SK-N-SH (cell line): Measurements from ENCODE around the gene NPIPB12. TPM values are rescaled to one million over a fixed set of nuclear protein-coding genes. Genes with fewer than 3 reads are reported as not detected.
"Not testable (repeated sequence)": the region's sequence is repeated elsewhere in the genome, so short reads cannot be mapped to it uniquely, and the experiment has no call there.

ENCODE experiments used
- CTCF ChIA-PET: fragments of 300-600, 350-600 bp; formaldehyde crosslinking; extraction: SDS; loops from one replicate; lab custom pipeline; 2021; lab: Yijun Ruan, JAX
- POLR2A ChIA-PET: fragments of 350-600 bp; sonication (Branson Sonifier 250); formaldehyde crosslinking; extraction: SDS; loops from one replicate; lab custom pipeline; 2020; ENCODE audit warnings: antibody characterized with exemption, inconsistent platforms; lab: Yijun Ruan, JAX
- DNase-seq: peaks from one replicate; pipeline ENCODE4 v3.0.0; 2012
- H2AFZ ChIP-seq: fragments of 200-600 bp; sonication (generic); 2 replicates; pipeline ENCODE4 v1.8.1; 2016; ENCODE audit warnings: antibody characterized with exemption, mild to moderate bottlenecking, low read depth
- H3F3A ChIP-seq: fragments of 200-600 bp; sonication (generic); replicated peaks from 2 replicates; pipeline ENCODE3; 2016; ENCODE audit warnings: antibody characterized with exemption, mild to moderate bottlenecking; ENCODE audit not compliant: insufficient read depth
- H3K27ac ChIP-seq, 2 experiments: fragments of 200-500 bp in 1 of 2; fragments of 200-600 bp in 1 of 2; sonication (Bioruptor generic) in 1 of 2; sonication (generic), shearing (Covaris generic) in 1 of 2; 2 replicates each; pipeline versions ENCODE4 v1.5.1 to v1.6.1; 2014 to 2016; ENCODE audit warnings: low read depth in 2 of 2, inconsistent platforms in 1 of 2, low read length in 1 of 2, mild to moderate bottlenecking in 1 of 2, mixed read lengths in 1 of 2
- H3K27me3 ChIP-seq: fragments of 200-600 bp; sonication (generic), shearing (Covaris generic); 2 replicates; pipeline ENCODE4 v1.6.1; 2016; ENCODE audit warnings: mixed run types; ENCODE audit not compliant: insufficient read depth
- H3K36me3 ChIP-seq, 2 experiments: fragments of 200-500 bp in 1 of 2; fragments of 200-600 bp in 1 of 2; sonication (Bioruptor generic) in 1 of 2; sonication (generic) in 1 of 2; replicated peaks in 1 of 2; 2 replicates each; pipeline versions ENCODE3 to v1.5.1; 2014 to 2016; ENCODE audit warnings: low read length in 1 of 2, mild to moderate bottlenecking in 1 of 2; ENCODE audit not compliant: insufficient read depth in 2 of 2, control insufficient read depth in 1 of 2
- H3K4me1 ChIP-seq, 2 experiments: fragments of 200-500 bp in 1 of 2; fragments of 200-600 bp in 1 of 2; sonication (Bioruptor generic) in 1 of 2; sonication (generic), shearing (Covaris generic) in 1 of 2; 2 replicates each; pipeline versions ENCODE4 v1.5.1 to v1.6.1; 2014 to 2016; ENCODE audit warnings: low read depth in 1 of 2, low read length in 1 of 2, mixed run types in 1 of 2; ENCODE audit not compliant: insufficient read depth in 2 of 2, control insufficient read depth in 1 of 2
- H3K4me2 ChIP-seq: fragments of 200-600 bp; sonication (generic), shearing (Covaris generic); 2 replicates; pipeline ENCODE4 v1.6.1; 2017; ENCODE audit warnings: mixed run types
- H3K4me3 ChIP-seq, 2 experiments: fragments of 200-500 bp in 1 of 2; fragments of 200-600 bp in 1 of 2; sonication (Bioruptor generic) in 1 of 2; sonication (generic), shearing (Covaris generic) in 1 of 2; 2 replicates each; pipeline versions ENCODE4 v1.5.1 to v1.8.1; 2014 to 2016; ENCODE audit warnings: low read depth in 2 of 2, inconsistent platforms in 1 of 2, low read length in 1 of 2, mild to moderate bottlenecking in 1 of 2, mixed read lengths in 1 of 2, moderate library complexity in 1 of 2
- H3K79me2 ChIP-seq: fragments of 200-600 bp; sonication (generic); 2 replicates; pipeline ENCODE4 v1.8.1; 2017; ENCODE audit warnings: mild to moderate bottlenecking; ENCODE audit not compliant: insufficient read depth
- H3K9ac ChIP-seq: fragments of 200-600 bp; sonication (generic); 2 replicates; pipeline ENCODE4 v1.6.1; 2017; ENCODE audit warnings: mixed run types
- H3K9me2 ChIP-seq: fragments of 200-600 bp; sonication (generic); 2 replicates; pipeline ENCODE4 v1.6.1; 2017; ENCODE audit warnings: mixed run types
- H3K9me3 ChIP-seq: fragments of 200-600 bp; sonication (generic); 2 replicates; pipeline ENCODE4 v1.6.1; 2017; ENCODE audit warnings: mixed run types, mild to moderate bottlenecking, moderate library complexity
- H4K20me1 ChIP-seq: fragments of 200-600 bp; sonication (generic); 2 replicates; pipeline ENCODE4 v1.6.1; 2017; ENCODE audit warnings: mild to moderate bottlenecking, mixed run types; ENCODE audit not compliant: insufficient read depth
- WGBS: methylation state at CpG from one replicate; pipeline ENCODE4 v1.1.6; 2017; ENCODE audit warnings: low lambda C conversion rate; 5-methylcytosine and 5-hydroxymethylcytosine counted together
- polyA plus RNA-seq, 3 experiments: library from polyadenylated mRNA; depleted of rRNA; stranded (reverse); fragments of >200 nt; gene quantifications; 2 replicates each; pipeline ENCODE4 v1.2.3, GENCODE V29; 2012

Gene NPIPB12
- polyA plus RNA-seq, 1 of the 3 experiments (the other 2 are of a cell fraction) = 22.5 TPM

DNA sequence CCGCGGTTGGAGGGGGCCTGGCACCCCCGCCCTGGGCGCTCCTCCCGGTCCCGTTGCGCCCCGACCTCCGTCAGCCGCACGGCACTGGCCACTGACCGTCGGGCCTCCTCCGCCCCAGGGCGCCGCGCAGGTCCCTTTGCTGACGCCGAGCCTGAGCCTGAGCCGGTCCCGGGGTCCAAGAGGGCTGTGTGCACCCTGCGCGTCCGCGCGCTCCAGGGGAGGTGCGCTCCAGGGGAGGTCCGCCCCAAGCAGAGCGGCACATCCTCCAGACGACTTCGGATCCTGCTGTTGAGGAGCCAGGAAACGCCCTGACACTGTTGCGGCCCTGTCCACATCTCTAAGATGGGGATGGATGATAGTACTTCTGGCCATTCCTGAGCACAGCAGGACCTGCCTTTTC lies 39.3 kb downstream of the NPIPB12 start:
- H2AFZ ChIP-seq, DNase-seq, H3K36me3 ChIP-seq, H3K4me3 ChIP-seq, H3K27ac ChIP-seq, H3K79me2 ChIP-seq, CTCF ChIA-PET, H3K9me2 ChIP-seq, H3F3A ChIP-seq, H3K9me3 ChIP-seq, H3K9ac ChIP-seq, H3K4me2 ChIP-seq, POLR2A ChIA-PET, H3K27me3 ChIP-seq, H4K20me1 ChIP-seq, H3K4me1 ChIP-seq: not testable (repeated sequence)
- WGBS = no CpG with 5 or more reads among the region's 33 CpGs

DNA sequence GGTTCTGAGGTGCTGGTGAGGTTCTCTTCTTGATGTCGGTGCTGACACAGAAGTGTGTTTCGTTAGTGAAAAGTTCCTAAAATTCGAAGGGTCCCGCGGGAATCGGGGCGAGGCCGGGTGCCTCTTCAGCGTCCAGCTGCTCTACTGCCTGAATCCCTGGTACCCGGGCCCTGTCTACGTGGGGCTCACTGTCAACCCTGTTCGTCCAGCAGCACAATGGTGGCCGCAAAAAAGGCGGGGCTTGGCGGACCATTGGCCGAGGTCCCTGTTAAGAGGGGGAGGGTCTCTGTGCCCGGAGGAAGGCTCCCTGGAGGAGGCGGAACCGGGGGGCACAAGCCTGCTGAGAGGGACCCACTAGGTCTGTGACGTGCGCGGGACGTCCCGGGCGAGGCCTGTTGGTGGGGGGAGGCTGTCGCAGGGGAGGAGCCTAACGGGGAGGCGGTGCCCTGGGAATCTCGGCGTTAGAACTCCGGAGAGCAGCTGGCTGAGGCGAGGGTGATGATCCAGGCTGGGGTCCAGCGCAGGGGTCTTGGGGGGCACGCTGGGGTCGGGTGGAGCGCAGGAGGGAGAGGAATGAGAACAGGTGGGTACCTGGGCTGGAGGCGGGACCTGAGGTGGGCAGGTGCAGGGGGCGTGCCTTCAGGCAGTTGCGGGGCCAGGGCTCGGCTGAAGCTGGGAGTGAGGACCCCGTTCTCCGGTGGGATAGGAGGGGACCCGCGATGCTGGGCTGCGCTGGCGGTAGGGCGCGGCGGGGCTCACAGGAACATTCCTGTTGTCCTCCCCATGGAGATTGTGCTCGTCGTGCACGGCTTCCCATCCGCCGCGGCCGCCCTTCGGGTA lies 40.0 kb downstream of the NPIPB12 start:
- H3F3A ChIP-seq, H4K20me1 ChIP-seq, H3K9me2 ChIP-seq, H3K4me2 ChIP-seq, DNase-seq, H3K9me3 ChIP-seq, H3K27me3 ChIP-seq, H3K36me3 ChIP-seq, H3K9ac ChIP-seq, H3K4me1 ChIP-seq, POLR2A ChIA-PET, H2AFZ ChIP-seq, CTCF ChIA-PET, H3K79me2 ChIP-seq, H3K4me3 ChIP-seq, H3K27ac ChIP-seq: not testable (repeated sequence)
- WGBS = no CpG with 5 or more reads among the region's 57 CpGs

DNA sequence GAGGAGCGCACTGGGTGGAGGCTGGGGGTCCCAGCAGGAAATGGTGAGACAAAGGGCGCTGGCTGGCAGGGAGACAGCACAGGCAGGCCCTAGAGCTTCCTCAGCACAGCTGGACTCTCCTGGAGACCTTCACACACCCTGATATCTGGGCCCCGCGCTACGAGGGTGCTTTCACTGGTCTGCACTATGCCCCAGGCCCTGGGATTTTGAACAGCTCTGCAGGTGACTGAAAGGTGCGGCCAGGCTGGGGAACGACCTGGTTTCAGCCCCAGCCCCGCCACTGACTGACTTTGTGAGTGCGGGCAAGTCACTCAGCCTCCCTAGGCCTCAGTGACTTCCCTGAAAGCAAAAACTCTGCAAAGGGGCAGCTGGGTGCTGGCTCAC lies 45.6 kb downstream of the NPIPB12 start:
- H3K4me2 ChIP-seq, H3K4me3 ChIP-seq, H3K4me1 ChIP-seq, H4K20me1 ChIP-seq, H3K27ac ChIP-seq, CTCF ChIA-PET, POLR2A ChIA-PET, H3K9ac ChIP-seq, H3K9me3 ChIP-seq, H3F3A ChIP-seq, DNase-seq, H3K27me3 ChIP-seq, H2AFZ ChIP-seq, H3K9me2 ChIP-seq, H3K36me3 ChIP-seq, H3K79me2 ChIP-seq: not testable (repeated sequence)
- WGBS = no CpG with 5 or more reads among the region's 9 CpGs

DNA sequence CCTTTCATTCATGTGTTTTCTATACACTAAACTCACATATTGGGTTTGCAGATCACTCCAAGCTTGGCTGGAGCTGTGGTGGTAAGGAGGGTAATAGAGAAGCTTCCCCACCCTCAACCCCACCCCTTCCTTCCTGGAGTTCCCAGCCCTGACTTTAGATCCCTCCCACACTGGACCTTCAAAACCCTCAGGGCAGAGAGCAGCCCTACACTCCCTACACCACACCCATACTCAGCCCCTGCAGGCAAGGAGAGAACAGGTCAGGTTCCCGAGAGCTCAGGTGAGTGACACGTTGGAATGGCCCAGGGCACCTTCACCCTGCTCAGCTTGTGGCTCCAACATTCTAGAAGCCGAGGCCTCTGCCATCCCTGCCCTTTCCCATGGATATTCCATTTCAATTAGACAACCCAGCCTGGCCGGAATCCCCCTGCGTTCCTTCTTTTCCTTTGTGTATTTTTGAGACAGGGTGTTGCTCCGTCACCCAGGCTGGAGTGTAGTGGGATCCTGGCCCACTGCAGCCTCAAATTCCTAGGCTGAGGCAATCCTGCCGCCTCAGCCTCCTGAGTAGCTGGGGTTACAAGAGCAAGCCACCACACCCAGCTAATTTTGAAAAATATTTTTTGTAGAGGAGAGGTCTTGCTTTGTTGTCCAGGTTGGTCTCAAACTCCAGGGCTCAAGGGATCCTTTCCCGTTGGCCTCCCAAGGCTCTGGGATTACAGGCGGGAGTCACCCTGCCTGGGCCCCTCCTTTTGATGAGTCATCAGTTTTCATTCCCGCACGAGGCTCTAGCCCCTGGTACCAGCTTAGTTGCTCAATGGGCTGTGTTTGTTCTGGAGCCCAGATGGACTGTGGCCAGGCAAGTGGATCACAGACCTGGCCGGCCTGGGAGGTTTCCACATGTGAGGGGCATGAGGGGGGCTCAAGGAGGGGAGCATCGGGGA lies 46.2 kb downstream of the NPIPB12 start, which contains the start of gene SULT1A4:
Gene SULT1A4 (plus strand): TSS at position 208 of the 941 bp plus-strand sequence. CDS start 1,473 bp downstream, outside the sequence.
- H2AFZ ChIP-seq, H3K79me2 ChIP-seq, POLR2A ChIA-PET, CTCF ChIA-PET, DNase-seq, H3F3A ChIP-seq, H3K9me2 ChIP-seq, H3K4me1 ChIP-seq, H3K36me3 ChIP-seq, H3K27ac ChIP-seq, H3K9ac ChIP-seq, H3K27me3 ChIP-seq, H3K4me2 ChIP-seq, H3K9me3 ChIP-seq, H3K4me3 ChIP-seq, H4K20me1 ChIP-seq: not testable (repeated sequence)
- WGBS = no CpG with 5 or more reads among the region's 13 CpGs

DNA sequence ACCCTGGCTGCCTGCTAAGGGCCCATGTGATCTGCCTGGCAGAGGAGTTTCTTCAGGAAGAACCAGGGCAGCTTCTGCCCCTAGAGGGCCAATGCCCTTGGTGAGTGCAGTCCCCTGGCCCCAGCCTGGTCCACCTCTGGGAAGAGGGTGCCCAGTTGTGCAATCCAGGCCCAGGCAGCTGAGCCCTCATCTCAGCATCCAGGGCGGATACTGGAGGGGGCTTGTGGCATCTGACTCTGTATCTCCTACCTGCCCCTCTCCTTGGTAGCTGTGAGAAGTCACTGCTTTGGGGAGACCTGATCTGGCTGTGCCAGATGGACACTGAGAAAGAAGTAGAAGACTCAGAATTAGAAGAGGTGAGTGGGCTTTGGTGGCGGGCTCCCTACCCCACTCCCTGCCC lies 48.5 kb downstream of the NPIPB12 start:
- H2AFZ ChIP-seq, H3K79me2 ChIP-seq, H3F3A ChIP-seq, H3K27me3 ChIP-seq, POLR2A ChIA-PET, H4K20me1 ChIP-seq, H3K4me1 ChIP-seq, H3K27ac ChIP-seq, CTCF ChIA-PET, H3K4me3 ChIP-seq, DNase-seq, H3K4me2 ChIP-seq, H3K36me3 ChIP-seq, H3K9me2 ChIP-seq, H3K9ac ChIP-seq, H3K9me3 ChIP-seq: not testable (repeated sequence)
- WGBS = 100% methylated on average over 1 of the region's 2 CpGs

DNA sequence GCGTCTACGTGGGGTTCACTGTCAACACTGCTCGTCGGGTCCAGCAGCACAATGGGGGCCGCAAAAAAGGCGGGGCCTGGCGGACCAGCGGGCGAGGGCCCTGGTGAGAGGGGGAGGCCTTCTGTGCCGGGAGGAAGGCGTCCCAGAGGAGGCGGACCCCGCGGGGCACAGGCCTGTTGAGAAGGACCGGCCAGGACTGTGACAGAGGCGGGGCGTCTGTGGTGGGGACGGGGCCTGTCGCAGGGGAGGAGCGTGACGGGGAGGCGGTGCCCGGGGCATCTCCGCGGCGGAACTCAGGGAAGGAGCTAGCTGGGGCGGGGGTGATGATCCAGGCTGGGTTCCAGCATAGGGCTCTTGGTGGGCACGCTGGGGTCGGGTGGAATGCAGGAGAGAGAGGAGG lies 51.4 kb downstream of the NPIPB12 start:
- H3K4me3 ChIP-seq, H2AFZ ChIP-seq, H3K4me1 ChIP-seq, H4K20me1 ChIP-seq, H3K9ac ChIP-seq, H3K27me3 ChIP-seq, H3F3A ChIP-seq, H3K36me3 ChIP-seq, H3K9me3 ChIP-seq, CTCF ChIA-PET, H3K79me2 ChIP-seq, H3K27ac ChIP-seq, H3K4me2 ChIP-seq, H3K9me2 ChIP-seq, DNase-seq, POLR2A ChIA-PET: not testable (repeated sequence)
- no CpG with 5 or more reads among the region's 29 CpGs for WGBS
